KMS-11 (cell line): ENCODE measurements around the gene ADAR.

ENCODE experiments used
- H2AFZ ChIP-seq: fragments of 200-600 bp; sonication (generic); 2 replicates; pipeline ENCODE4 v1.6.1; 2016; ENCODE audit warnings: antibody characterized with exemption, mixed run types, low read depth
- H3K27ac ChIP-seq: fragments of 200-600 bp; sonication (generic); 2 replicates; pipeline ENCODE4 v1.6.1; 2016; ENCODE audit warnings: mild to moderate bottlenecking, mixed run types
- H3K27me3 ChIP-seq: fragments of 200-600 bp; sonication (generic); 2 replicates; pipeline ENCODE4 v1.6.1; 2017; ENCODE audit warnings: mild to moderate bottlenecking, low read depth, mixed run types, moderate library complexity; ENCODE audit not compliant: insufficient read depth
- H3K36me3 ChIP-seq: fragments of 200-600 bp; sonication (generic); 2 replicates; pipeline ENCODE4 v1.6.1; 2017; ENCODE audit warnings: mild to moderate bottlenecking, mixed run types; ENCODE audit not compliant: insufficient read depth
- H3K4me1 ChIP-seq: fragments of 200-600 bp; sonication (generic); 2 replicates; pipeline ENCODE4 v1.6.1; 2016; ENCODE audit warnings: mild to moderate bottlenecking, low read depth, mixed run types; ENCODE audit not compliant: poor library complexity, severe bottlenecking
- H3K4me2 ChIP-seq: fragments of 200-600 bp; sonication (generic); 2 replicates; pipeline ENCODE4 v1.7.0; 2016; ENCODE audit warnings: mild to moderate bottlenecking, mixed run types
- H3K4me3 ChIP-seq: fragments of 200-600 bp; sonication (generic); IDR thresholded peaks from 2 replicates; pipeline ENCODE4 v1.6.1; 2017; ENCODE audit warnings: low read depth, low read length, mixed read lengths; ENCODE audit not compliant: insufficient read depth
- H3K79me2 ChIP-seq: fragments of 200-600 bp; sonication (generic); 2 replicates; pipeline ENCODE4 v1.6.1; 2016; ENCODE audit warnings: low read depth, mixed run types; ENCODE audit not compliant: insufficient read depth
- H3K9ac ChIP-seq: fragments of 200-600 bp; sonication (generic); 2 replicates; pipeline ENCODE4 v1.6.1; 2016; ENCODE audit warnings: mild to moderate bottlenecking, mixed run types
- H4K20me1 ChIP-seq: fragments of 200-600 bp; sonication (generic); 2 replicates; pipeline ENCODE4 v1.6.1; 2016; ENCODE audit warnings: mild to moderate bottlenecking, mixed run types; ENCODE audit not compliant: insufficient read depth
- TF ChIP-seq, protein P1 (sequence below): fragments of 200-600 bp; sonication (generic); conservative IDR thresholded peaks from 2 replicates; pipeline ENCODE4 v1.6.1; 2017; ENCODE audit warnings: low read depth, mild to moderate bottlenecking, antibody characterized with exemption, low read length, moderate library complexity, mixed read lengths

Gene ADAR

DNA sequence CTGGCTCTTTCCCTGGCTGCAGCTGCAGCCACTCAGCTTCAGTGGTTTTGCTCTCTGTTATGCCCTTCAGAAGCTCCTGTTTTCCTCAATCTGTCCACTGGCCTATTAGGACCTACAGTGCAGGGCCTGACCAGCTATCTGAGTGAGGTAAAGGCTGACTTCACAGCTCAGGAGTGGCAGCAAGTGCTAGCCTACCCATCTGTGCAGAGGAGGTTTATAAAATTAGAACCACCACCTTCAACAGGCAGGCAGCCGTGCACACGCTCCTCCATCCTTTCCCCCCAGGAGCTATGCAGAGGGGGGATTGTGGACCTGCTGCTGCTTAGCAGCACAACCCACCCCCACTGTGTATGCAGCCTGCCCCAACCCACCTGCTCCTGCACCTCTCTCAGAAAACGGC is 8.3 kb downstream of the ADAR start:
- Histone ChIP-seq H3K9ac (no peak overlapping the region), H3K4me3 (no peak overlapping the region), H3K79me2 (peaks cover 64% of the 10 kb centered on the region), H4K20me1 (peaks cover 56% of the 10 kb centered on the region), H3K4me1 (peaks cover 60% of the 10 kb centered on the region), H3K27me3 (no peaks in the 10 kb centered on the region), H3K36me3 (peaks cover 41% of the 10 kb centered on the region; the same call in 1 of the 2 replicates), H3K27ac (no peak overlapping the region), H3K4me2 (no peak overlapping the region), H2AFZ (no peak overlapping the region)
- TF ChIP-seq, protein P1, sequence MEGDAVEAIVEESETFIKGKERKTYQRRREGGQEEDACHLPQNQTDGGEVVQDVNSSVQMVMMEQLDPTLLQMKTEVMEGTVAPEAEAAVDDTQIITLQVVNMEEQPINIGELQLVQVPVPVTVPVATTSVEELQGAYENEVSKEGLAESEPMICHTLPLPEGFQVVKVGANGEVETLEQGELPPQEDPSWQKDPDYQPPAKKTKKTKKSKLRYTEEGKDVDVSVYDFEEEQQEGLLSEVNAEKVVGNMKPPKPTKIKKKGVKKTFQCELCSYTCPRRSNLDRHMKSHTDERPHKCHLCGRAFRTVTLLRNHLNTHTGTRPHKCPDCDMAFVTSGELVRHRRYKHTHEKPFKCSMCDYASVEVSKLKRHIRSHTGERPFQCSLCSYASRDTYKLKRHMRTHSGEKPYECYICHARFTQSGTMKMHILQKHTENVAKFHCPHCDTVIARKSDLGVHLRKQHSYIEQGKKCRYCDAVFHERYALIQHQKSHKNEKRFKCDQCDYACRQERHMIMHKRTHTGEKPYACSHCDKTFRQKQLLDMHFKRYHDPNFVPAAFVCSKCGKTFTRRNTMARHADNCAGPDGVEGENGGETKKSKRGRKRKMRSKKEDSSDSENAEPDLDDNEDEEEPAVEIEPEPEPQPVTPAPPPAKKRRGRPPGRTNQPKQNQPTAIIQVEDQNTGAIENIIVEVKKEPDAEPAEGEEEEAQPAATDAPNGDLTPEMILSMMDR = no peak

DNA sequence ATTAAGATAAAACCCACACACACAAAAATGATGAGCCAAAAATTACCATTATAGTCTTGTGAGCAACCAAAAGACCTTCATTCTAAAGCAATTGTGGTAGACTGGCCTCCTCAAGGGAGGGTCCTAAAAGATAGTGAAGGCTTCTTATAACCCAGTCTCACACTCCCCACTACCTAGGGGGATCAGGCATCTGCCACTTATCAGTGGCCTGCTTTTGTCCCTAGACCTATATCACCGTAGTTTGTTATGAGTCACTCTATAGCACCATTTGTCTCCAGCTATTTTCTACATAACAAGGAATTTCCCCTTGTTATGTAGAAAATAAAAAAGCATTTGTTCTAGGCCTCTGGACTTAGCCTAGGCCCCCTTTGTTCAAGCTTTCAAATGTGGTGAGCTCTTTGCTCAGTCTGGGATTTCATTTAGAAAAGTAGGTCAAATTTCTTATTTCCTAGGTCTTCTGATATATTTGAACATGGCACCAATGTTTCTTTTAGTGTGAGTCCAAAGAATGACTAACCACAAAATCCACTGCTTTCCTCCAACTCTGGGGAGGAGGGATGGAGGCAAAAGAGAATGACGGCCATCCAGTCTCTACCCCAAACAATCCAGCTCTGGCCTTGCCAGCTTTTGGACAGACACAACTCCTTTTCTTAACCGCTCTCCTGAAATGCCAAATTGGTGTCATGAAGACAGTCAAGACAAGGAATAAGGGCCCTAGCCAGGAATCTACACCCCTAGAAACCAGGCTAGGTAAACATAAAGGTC is 8.9 kb downstream of the ADAR start:
- Histone ChIP-seq H3K27ac (no peak overlapping the region), H3K36me3 (peaks cover 47% of the 10 kb centered on the region; the same call in 1 of the 2 replicates)
- TF ChIP-seq, protein P1 = no peak

DNA sequence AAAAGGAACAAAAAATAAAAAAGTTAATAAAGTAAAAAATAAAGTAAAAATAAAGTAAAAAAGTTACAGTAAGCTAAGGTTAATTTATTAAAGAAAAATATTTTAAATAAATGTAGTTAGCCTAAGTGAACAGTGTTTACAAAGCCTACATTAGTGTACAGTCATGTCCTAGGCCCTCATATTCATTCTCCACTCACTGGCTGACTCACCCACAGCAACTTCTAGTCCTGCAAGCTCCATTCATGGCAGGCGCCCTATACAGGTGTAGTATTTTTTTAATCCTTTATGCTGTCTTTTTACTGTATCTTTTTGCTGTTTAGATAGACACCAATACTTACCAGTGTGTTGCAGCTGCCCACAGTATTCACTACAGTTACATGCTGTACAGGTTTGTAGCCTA is 12.4 kb downstream of the ADAR start:
- H3K4me2 ChIP-seq = no peak overlapping the region
- peaks cover 42% of the 10 kb centered on the region; the same call in 1 of the 2 replicates for H3K36me3 ChIP-seq
- H3K27ac ChIP-seq = no peak overlapping the region
- H3K4me1 ChIP-seq = peaks cover 19% of the 10 kb centered on the region
- H2AFZ ChIP-seq = no peak overlapping the region
- H3K27me3 ChIP-seq = no peaks in the 10 kb centered on the region
- no peak overlapping the region for H3K4me3 ChIP-seq
- TF ChIP-seq, protein P1 = no peak
- peaks cover 22% of the 10 kb centered on the region for H4K20me1 ChIP-seq
- peaks cover 24% of the 10 kb centered on the region for H3K79me2 ChIP-seq
- no peak overlapping the region for H3K9ac ChIP-seq

More for the DNA sequence above, 8.9 kb downstream of the ADAR start:
- Histone ChIP-seq H3K79me2 (peaks cover 58% of the 10 kb centered on the region), H2AFZ (no peak overlapping the region), H3K9ac (no peak overlapping the region), H3K4me1 (peaks cover 54% of the 10 kb centered on the region), H3K4me3 (no peak overlapping the region), H3K27me3 (no peaks in the 10 kb centered on the region), H3K4me2 (no peak overlapping the region), H4K20me1 (peaks cover 50% of the 10 kb centered on the region)

DNA sequence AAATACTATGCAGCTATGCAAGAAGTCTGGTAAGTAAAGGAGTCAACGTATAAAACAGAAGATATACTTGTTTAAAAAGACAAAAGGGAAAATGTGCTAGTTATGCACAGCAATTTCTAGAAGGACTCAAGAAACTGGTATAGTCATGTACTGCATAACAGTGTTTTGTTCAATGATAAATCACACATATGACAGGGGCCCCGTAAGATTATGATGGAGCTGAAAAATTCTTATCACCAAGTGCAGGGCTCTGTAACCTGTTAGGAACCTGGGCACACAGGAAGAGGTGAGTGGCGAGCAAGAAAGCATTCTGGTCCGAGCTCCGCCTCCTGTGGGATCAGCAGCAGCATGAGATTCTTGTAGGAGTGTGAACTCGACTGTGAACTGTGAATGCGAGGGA is 13.2 kb downstream of the ADAR start:
- Histone ChIP-seq H3K27me3 (no peaks in the 10 kb centered on the region), H3K4me1 (peaks cover 11% of the 10 kb centered on the region), H3K79me2 (peaks cover 16% of the 10 kb centered on the region; the same call in 1 of the 2 replicates), H2AFZ (no peak overlapping the region), H3K4me3 (no peak overlapping the region), H4K20me1 (peaks cover 14% of the 10 kb centered on the region), H3K27ac (no peak overlapping the region), H3K4me2 (no peak overlapping the region), H3K36me3 (peaks cover 48% of the 10 kb centered on the region; the same call in 1 of the 2 replicates), H3K9ac (no peak overlapping the region)
- TF ChIP-seq, protein P1 = no peak
